Endodermal cell (in vitro differentiated cells): Measurements from ENCODE around the gene RCAN2. TPM values are rescaled to one million over a fixed set of nuclear protein-coding genes. Genes with fewer than 3 reads are reported as not detected.

Experiments
- DNase-seq: peaks from one replicate; pipeline ENCODE4 v3.0.0-alpha.2; 2017
- H3K27ac ChIP-seq: 2 replicates; pipeline ENCODE4 v1.5.1; 2013; ENCODE audit warnings: mild to moderate bottlenecking, low read depth, low read length, moderate library complexity
- H3K27me3 ChIP-seq: 2 replicates; pipeline ENCODE4 v1.6.1; 2013; ENCODE audit warnings: mild to moderate bottlenecking, low read length, moderate library complexity; ENCODE audit not compliant: insufficient read depth, control insufficient read depth, poor library complexity, severe bottlenecking
- H3K36me3 ChIP-seq: 2 replicates; pipeline ENCODE4 v1.7.0; 2013; ENCODE audit warnings: mild to moderate bottlenecking, low read length, moderate library complexity; ENCODE audit not compliant: control insufficient read depth, insufficient read depth
- H3K4me1 ChIP-seq: one replicate; pipeline ENCODE4 v1.7.0; 2013; ENCODE audit warnings: low read length; ENCODE audit not compliant: control insufficient read depth, insufficient read depth
- H3K4me3 ChIP-seq: 2 replicates; pipeline ENCODE4 v1.5.1; 2013; ENCODE audit warnings: mild to moderate bottlenecking, low read length, moderate library complexity
- H3K9ac ChIP-seq: 2 replicates; pipeline ENCODE4 v1.6.1; 2013; ENCODE audit warnings: mild to moderate bottlenecking, low read length, moderate library complexity; ENCODE audit not compliant: poor library complexity, severe bottlenecking; ENCODE audit errors: extremely low read depth
- H3K9me3 ChIP-seq: 2 replicates; pipeline ENCODE4 v1.6.1; 2013; ENCODE audit warnings: mild to moderate bottlenecking, low read length, moderate library complexity; ENCODE audit not compliant: control insufficient read depth
- H3K27ac Mint-ChIP-seq: 2 replicates; pipeline ENCODE4 v1.8.0; 2020; ENCODE audit warnings: mixed read lengths
- H3K27me3 Mint-ChIP-seq: 2 replicates; pipeline ENCODE4 v1.8.0; 2021; ENCODE audit warnings: mild to moderate bottlenecking, mixed read lengths; ENCODE audit not compliant: insufficient read depth
- H3K36me3 Mint-ChIP-seq: 2 replicates; pipeline ENCODE4 v1.8.0; 2020; ENCODE audit warnings: low read depth, mixed read lengths
- H3K4me1 Mint-ChIP-seq: 2 replicates; pipeline ENCODE4 v1.8.0; 2020; ENCODE audit warnings: mixed read lengths
- H3K4me3 Mint-ChIP-seq: 2 replicates; pipeline ENCODE4 v1.8.0; 2020; ENCODE audit warnings: mild to moderate bottlenecking, moderate library complexity, mixed read lengths
- H3K9me3 Mint-ChIP-seq: 2 replicates; pipeline ENCODE4 v1.8.0; 2020; ENCODE audit warnings: mild to moderate bottlenecking, mixed read lengths
- WGBS, 2 experiments: methylation state at CpG; one replicate each; pipeline versions ENCODE4 v1.1.5 to v1.1.7; 2013; ENCODE audit warnings: missing lambda C conversion rate in 2 of 2, mixed read lengths in 1 of 2; ENCODE audit not compliant: insufficient coverage in 1 of 2, insufficient read length in 1 of 2; 5-methylcytosine and 5-hydroxymethylcytosine counted together
- total RNA-seq, 2 donors: library from RNA; stranded (reverse); fragmentation: NEBNext Ultra II Directional in 1 of 2; extraction: Animal tissue kit (Norgen Biotek cat#: 25700) in 1 of 2; gene quantifications; 2 replicates in 1 of 2; 3 replicates in 1 of 2; pipeline ENCODE4 v1.2.1, GENCODE V29; 2021
- TF ChIP-seq, protein P1 (sequence below): fragments of 200-600 bp; sonication (generic); conservative IDR thresholded peaks from 2 replicates; pipeline ENCODE4 v1.5.0; 2021; ENCODE audit warnings: antibody characterized with exemption, mild to moderate bottlenecking

The RCAN2 gene
- total RNA-seq, 2 donors from 2014 or later: 15.7 to 16.7 TPM

DNA sequence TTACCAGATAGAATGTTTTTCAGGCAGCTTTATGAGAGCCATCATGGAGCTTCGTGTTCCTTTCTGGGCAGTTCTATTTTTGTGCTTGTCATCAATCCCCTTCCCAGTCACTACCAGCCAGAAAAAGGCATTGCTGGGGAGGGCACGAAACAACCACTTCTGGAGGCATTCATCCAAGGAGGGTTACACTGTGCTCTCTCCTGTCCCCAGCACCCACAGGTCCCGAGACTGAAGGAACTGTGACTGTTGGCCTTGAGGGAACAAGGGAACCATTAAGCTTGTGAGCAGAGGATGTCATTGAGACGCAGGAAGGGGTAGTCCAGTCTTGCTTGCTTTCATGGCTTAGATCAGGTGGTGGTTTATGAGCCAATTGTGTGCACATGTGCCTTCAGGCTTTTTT, 300.4 kb downstream of the RCAN2 start:
- Mint-ChIP-seq H3K27ac (no peak overlapping the region), H3K9me3 (no peaks in the 10 kb centered on the region), H3K4me1 (peaks cover 2% of the 10 kb centered on the region), H3K4me3 (no peak overlapping the region), H3K27me3 (peaks cover 3% of the 10 kb centered on the region), H3K36me3 (no peaks in the 10 kb centered on the region)
- H3K4me1 ChIP-seq: no peaks in the 10 kb centered on the region
- H3K9ac ChIP-seq: no peak overlapping the region
- no peak overlapping the region for H3K4me3 ChIP-seq
- DNase-seq: no peak
- WGBS, 2 experiments: 90 to 96% methylated on average over 3 to 4 of the region's 4 CpGs
- no peak overlapping the region for H3K27ac ChIP-seq
- TF ChIP-seq, protein P1, sequence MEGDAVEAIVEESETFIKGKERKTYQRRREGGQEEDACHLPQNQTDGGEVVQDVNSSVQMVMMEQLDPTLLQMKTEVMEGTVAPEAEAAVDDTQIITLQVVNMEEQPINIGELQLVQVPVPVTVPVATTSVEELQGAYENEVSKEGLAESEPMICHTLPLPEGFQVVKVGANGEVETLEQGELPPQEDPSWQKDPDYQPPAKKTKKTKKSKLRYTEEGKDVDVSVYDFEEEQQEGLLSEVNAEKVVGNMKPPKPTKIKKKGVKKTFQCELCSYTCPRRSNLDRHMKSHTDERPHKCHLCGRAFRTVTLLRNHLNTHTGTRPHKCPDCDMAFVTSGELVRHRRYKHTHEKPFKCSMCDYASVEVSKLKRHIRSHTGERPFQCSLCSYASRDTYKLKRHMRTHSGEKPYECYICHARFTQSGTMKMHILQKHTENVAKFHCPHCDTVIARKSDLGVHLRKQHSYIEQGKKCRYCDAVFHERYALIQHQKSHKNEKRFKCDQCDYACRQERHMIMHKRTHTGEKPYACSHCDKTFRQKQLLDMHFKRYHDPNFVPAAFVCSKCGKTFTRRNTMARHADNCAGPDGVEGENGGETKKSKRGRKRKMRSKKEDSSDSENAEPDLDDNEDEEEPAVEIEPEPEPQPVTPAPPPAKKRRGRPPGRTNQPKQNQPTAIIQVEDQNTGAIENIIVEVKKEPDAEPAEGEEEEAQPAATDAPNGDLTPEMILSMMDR: no peak
- no peaks in the 10 kb centered on the region for H3K9me3 ChIP-seq
- H3K27me3 ChIP-seq: peaks cover 4% of the 10 kb centered on the region
- no peaks in the 10 kb centered on the region for H3K36me3 ChIP-seq

- H3K36me3 ChIP-seq: no peaks in the 10 kb centered on the region
- WGBS, 2 experiments: 90 to 96% methylated on average over 4 of the region's 4 CpGs
- Mint-ChIP-seq H3K4me3 (no peak overlapping the region), H3K27me3 (peaks cover 8% of the 10 kb centered on the region), H3K27ac (no peak overlapping the region), H3K36me3 (no peaks in the 10 kb centered on the region), H3K4me1 (peaks cover 2% of the 10 kb centered on the region), H3K9me3 (no peaks in the 10 kb centered on the region)
- H3K9ac ChIP-seq: no peak overlapping the region
- H3K4me1 ChIP-seq: no peaks in the 10 kb centered on the region
- DNase-seq: no peak
- no peak overlapping the region for H3K27ac ChIP-seq
- peaks cover 9% of the 10 kb centered on the region for H3K27me3 ChIP-seq
- TF ChIP-seq, protein P1: no peak
- no peaks in the 10 kb centered on the region for H3K9me3 ChIP-seq
- no peak overlapping the region for H3K4me3 ChIP-seq
Observed at GRCh38 chr6:46189726-46190125, 301.5 kb downstream of the RCAN2 start.

- DNase-seq: no peak
- TF ChIP-seq, protein P1: no peak
- peaks cover 9% of the 10 kb centered on the region for H3K27me3 ChIP-seq
- H3K4me3 Mint-ChIP-seq: no peak overlapping the region
- H3K4me1 Mint-ChIP-seq: no peaks in the 10 kb centered on the region
- no peaks in the 10 kb centered on the region for H3K9me3 Mint-ChIP-seq
- 91% methylated on average over 1 of the region's 1 CpG; no CpG with 5 or more reads in 1 of the 2 experiments for WGBS, 2 experiments
- H3K27ac Mint-ChIP-seq: no peak overlapping the region
- H3K4me3 ChIP-seq: no peak overlapping the region
- no peaks in the 10 kb centered on the region for H3K4me1 ChIP-seq
- no peaks in the 10 kb centered on the region for H3K9me3 ChIP-seq
- H3K27me3 Mint-ChIP-seq: peaks cover 10% of the 10 kb centered on the region
- no peaks in the 10 kb centered on the region for H3K36me3 ChIP-seq
- no peak overlapping the region for H3K27ac ChIP-seq
- H3K36me3 Mint-ChIP-seq: no peaks in the 10 kb centered on the region
- H3K9ac ChIP-seq: no peak overlapping the region
Observed at GRCh38 chr6:46186583-46186982, 304.7 kb downstream of the RCAN2 start.
